Stimulated activated CD8-positive, alpha-beta memory T cell treated with anti-CD3 and anti-CD28 coated beads, Interleukin-4, amount 100 ng/mL, for 48 hours (primary cell): Measurements from ENCODE around the gene PTGDS.

ENCODE experiments used
- DNase-seq: peaks from one replicate; pipeline ENCODE4 v3.0.0-alpha.2; 2020

PTGDS gene

GRCh38 chr9:136946228-136947027, 30.9 kb upstream of the PTGDS start:
- DNase-seq, result no peak

- DNase-seq, result no peak
Observed at GRCh38 chr9:136947028-136947891, 30.0 kb upstream of the PTGDS start.

- peak; percentile 57 for DNase-seq
Observed at GRCh38 chr9:136947955-136948510, 29.3 kb upstream of the PTGDS start.

GRCh38 chr9:136949239-136949816, 28.0 kb upstream of the PTGDS start:
- DNase-seq, result no peak

- peak; percentile 97 for DNase-seq
Observed at GRCh38 chr9:136949817-136950655, 27.3 kb upstream of the PTGDS start.

GRCh38 chr9:136950656-136951276, 26.5 kb upstream of the PTGDS start:
- DNase-seq, result no peak

GRCh38 chr9:136951541-136952320, 25.6 kb upstream of the PTGDS start, which contains the start of gene LCN12:
Gene LCN12, plus strand, starts transcription at chr9:136952273. Its CDS starts 55 bp downstream, at chr9:136952328.
- no peak for DNase-seq

- no peak for DNase-seq
Observed at GRCh38 chr9:136952321-136952850, 24.9 kb upstream of the PTGDS start.

GRCh38 chr9:136952876-136953770, 24.2 kb upstream of the PTGDS start:
- DNase-seq, result no peak

GRCh38 chr9:136953771-136954269, 23.5 kb upstream of the PTGDS start:
- no peak for DNase-seq

- DNase-seq, result no peak
Observed at GRCh38 chr9:136954270-136955083, 22.8 kb upstream of the PTGDS start.

- no peak for DNase-seq
Observed at GRCh38 chr9:136955202-136955942, 21.9 kb upstream of the PTGDS start.

- no peak for DNase-seq
Observed at GRCh38 chr9:136955943-136956335, 21.4 kb upstream of the PTGDS start.

GRCh38 chr9:136956604-136957003, 20.7 kb upstream of the PTGDS start:
- DNase-seq, result no peak

- DNase-seq, result no peak
Observed at GRCh38 chr9:136957461-136957860, 19.8 kb upstream of the PTGDS start.

- no peak for DNase-seq
Observed at GRCh38 chr9:136957901-136958300, 19.4 kb upstream of the PTGDS start.

GRCh38 chr9:136958473-136958872, 18.8 kb upstream of the PTGDS start:
- no peak for DNase-seq
